Keratinocyte (primary cell): Measurements from ENCODE around the gene KCNQ1OT1. TPM values are rescaled to one million over a fixed set of nuclear protein-coding genes. Genes with fewer than 3 reads are reported as not detected.

Source experiments
- DNase-seq: peaks from one replicate; pipeline ENCODE4 v3.0.0-alpha.2; 2011; ENCODE audit warnings: low read depth, missing footprints, low spot score
- FAIRE-seq: peaks from 2 replicates; lab custom pipeline; 2011; peaks lifted over from hg19 to GRCh38; lab: Jason Lieb, UNC
- H2AFZ ChIP-seq: 2 replicates; pipeline ENCODE4 v1.6.0; 2012; ENCODE audit warnings: low read length, control low read depth, inconsistent platforms; ENCODE audit not compliant: control insufficient read depth
- H3K27ac ChIP-seq: 2 replicates; pipeline ENCODE4 v1.5.1; 2011; ENCODE audit warnings: low read length; ENCODE audit not compliant: control insufficient read depth, insufficient read depth
- H3K27me3 ChIP-seq: 3 replicates; pipeline ENCODE4 v1.6.0; 2011; ENCODE audit warnings: low read length; ENCODE audit not compliant: control insufficient read depth, insufficient read depth; ENCODE audit errors: extremely low read depth
- H3K36me3 ChIP-seq, 2 experiments: 2 replicates in 1 of 2; 3 replicates in 1 of 2; pipeline ENCODE4 v1.5.1; 2011; ENCODE audit warnings: low read length in 2 of 2, mild to moderate bottlenecking in 1 of 2; ENCODE audit not compliant: control insufficient read depth in 2 of 2, insufficient read depth in 2 of 2; ENCODE audit errors: extremely low read depth in 1 of 2
- H3K4me1 ChIP-seq: 3 replicates; pipeline ENCODE4 v1.5.1; 2011; ENCODE audit warnings: low read length; ENCODE audit not compliant: control insufficient read depth, insufficient read depth; ENCODE audit errors: extremely low read depth
- H3K4me2 ChIP-seq: 3 replicates; pipeline ENCODE4 v1.6.0; 2011; ENCODE audit warnings: low read depth, low read length; ENCODE audit not compliant: control insufficient read depth, insufficient read depth; ENCODE audit errors: extremely low read depth
- H3K4me3 ChIP-seq, 3 experiments: fragments of 200-600 bp in 1 of 3; sonication (generic) in 1 of 3; 2 replicates in 2 of 3; 3 replicates in 1 of 3; pipeline ENCODE4 v1.5.1; 2011 to 2016; ENCODE audit warnings: low read length in 3 of 3, mild to moderate bottlenecking in 3 of 3, control low read depth in 2 of 3, inconsistent platforms in 1 of 3, low read depth in 1 of 3, mixed read lengths in 1 of 3, mixed run types in 1 of 3, moderate library complexity in 1 of 3; ENCODE audit not compliant: control insufficient read depth in 2 of 3, insufficient read depth in 2 of 3; ENCODE audit errors: extremely low read depth in 1 of 3
- H3K79me2 ChIP-seq: 2 replicates; pipeline ENCODE4 v1.6.0; 2012; ENCODE audit warnings: low read length; ENCODE audit not compliant: control insufficient read depth, insufficient read depth
- H3K9ac ChIP-seq: 3 replicates; pipeline ENCODE4 v1.6.0; 2011; ENCODE audit warnings: low read length; ENCODE audit not compliant: control insufficient read depth, insufficient read depth; ENCODE audit errors: extremely low read depth
- H3K9me1 ChIP-seq: 3 replicates; pipeline ENCODE4 v1.6.0; 2011; ENCODE audit warnings: low read length; ENCODE audit not compliant: control insufficient read depth, insufficient read depth; ENCODE audit errors: extremely low read depth
- H3K9me3 ChIP-seq: 2 replicates; pipeline ENCODE4 v1.5.1; 2012; ENCODE audit warnings: low read depth, low read length; ENCODE audit not compliant: control insufficient read depth
- H4K20me1 ChIP-seq: 3 replicates; pipeline ENCODE4 v1.6.0; 2011; ENCODE audit warnings: low read length; ENCODE audit not compliant: control insufficient read depth, insufficient read depth; ENCODE audit errors: extremely low read depth
- CTCF ChIP-seq, 3 experiments: IDR thresholded peaks in 1 of 3; conservative IDR thresholded peaks in 1 of 3; optimal IDR thresholded peaks in 1 of 3; 2 replicates in 2 of 3; 3 replicates in 1 of 3; pipeline versions ENCODE3 to v1.5.1; 2011; ENCODE audit warnings: low read length in 3 of 3, mild to moderate bottlenecking in 3 of 3, moderate library complexity in 2 of 3, control low read depth in 1 of 3, inconsistent platforms in 1 of 3; ENCODE audit not compliant: insufficient read depth in 2 of 3; ENCODE audit errors: extremely low read depth in 1 of 3
- EZH2 ChIP-seq: IDR thresholded peaks from one replicate; pipeline ENCODE4 v1.6.1; 2012; ENCODE audit warnings: inconsistent platforms, mild to moderate bottlenecking, low read length, moderate library complexity
- dilution Hi-C: fragments of 300-500 bp; cut with MboI; formaldehyde crosslinking; loops from one replicate; pipeline ENCODE4 v1.7.0; 2020; ENCODE audit warnings: low sequenced_read_pairs; ENCODE audit not compliant: extremely low pct_ligation_motif_present
- polyA plus RNA-seq, 5 experiments: library from polyadenylated mRNA; depleted of rRNA in 3 of 5; stranded (reverse) in 3 of 5; stranded (forward) in 1 of 5; unstranded in 1 of 5; fragments of >200 nt; gene quantifications; 1 replicate in 1 of 5; 2 replicates in 3 of 5; 3 replicates in 1 of 5; pipeline versions ENCODE4 v1.2.1 to v1.2.3, GENCODE V29; 2011 to 2012; ENCODE audit warnings: missing spikeins in 2 of 5, low read depth in 1 of 5, low replicate concordance in 1 of 5

KCNQ1OT1 gene
- polyA plus RNA-seq, 1 donor (not counting 4 experiments of a cell fraction or from before 2014, with no cell fraction given) = 0.07 TPM

GRCh38 chr11:2631161-2631560 is 68.6 kb downstream of the KCNQ1OT1 start:
- H3K36me3 ChIP-seq = no peaks in the 10 kb centered on the region
- H3K4me2 ChIP-seq = no peak overlapping the region
- H3K79me2 ChIP-seq = no peaks in the 10 kb centered on the region
- H3K27me3 ChIP-seq = no peaks in the 10 kb centered on the region
- no peaks in the 10 kb centered on the region for H4K20me1 ChIP-seq
- dilution Hi-C loops = no loop called here
- no peaks in the 10 kb centered on the region for H3K9me1 ChIP-seq
- no peak for DNase-seq
- no peak overlapping the region for H2AFZ ChIP-seq
- no peak for FAIRE-seq
- H3K4me3 ChIP-seq = no peak overlapping the region
- no peak overlapping the region for H3K27ac ChIP-seq
- H3K4me1 ChIP-seq = no peaks in the 10 kb centered on the region
- H3K9ac ChIP-seq = no peak overlapping the region
- TF ChIP-seq EZH2 = no peak
- TF ChIP-seq CTCF (optimal IDR thresholded peaks at IDR 0.05 in 1 of 3, IDR thresholded peaks at IDR 0.05 in 1 of 3, conservative IDR thresholded peaks at IDR 0.05 in 1 of 3; ENCODE audit: extremely low read depth in 1 of 3, insufficient read depth in 2 of 3, low read length in 3 of 3) = no peak
- H3K9me3 ChIP-seq = no peaks in the 10 kb centered on the region

GRCh38 chr11:2630679-2631078 is 69.1 kb downstream of the KCNQ1OT1 start:
- Histone ChIP-seq H3K4me2 (no peak overlapping the region), H3K36me3 (no peaks in the 10 kb centered on the region), H3K27ac (no peak overlapping the region), H4K20me1 (no peaks in the 10 kb centered on the region), H3K9ac (no peak overlapping the region), H3K9me1 (no peaks in the 10 kb centered on the region), H3K4me3 (no peak overlapping the region), H3K4me1 (no peaks in the 10 kb centered on the region), H3K9me3 (no peaks in the 10 kb centered on the region), H3K79me2 (no peaks in the 10 kb centered on the region), H3K27me3 (no peaks in the 10 kb centered on the region), H2AFZ (no peak overlapping the region)
- FAIRE-seq (no peak), DNase-seq (no peak)
- dilution Hi-C loops = no loop called here
- no peak for TF ChIP-seq EZH2
- no peak for TF ChIP-seq CTCF (optimal IDR thresholded peaks at IDR 0.05 in 1 of 3, IDR thresholded peaks at IDR 0.05 in 1 of 3, conservative IDR thresholded peaks at IDR 0.05 in 1 of 3; ENCODE audit: extremely low read depth in 1 of 3, insufficient read depth in 2 of 3, low read length in 3 of 3)
